Panc1 (cell line): ENCODE results near the gene ATP11A. TPM values are rescaled to one million over a fixed set of nuclear protein-coding genes. Genes with fewer than 3 reads are reported as not detected.

Source experiments
- ATAC-seq: fragments of 200-7000 bp; cut with Tn5 transposase; 2 replicates; pipeline ENCODE4 v1.9.1; 2020; ENCODE audit warnings: mild to moderate bottlenecking, moderate library complexity
- BruUV-seq: library from RNA; stranded (reverse); fragments of 400-500 nt; replicated peaks from 2 replicates; lab custom pipeline; 2021; lab: Mats Ljungman, UMichigan
- CTCF ChIA-PET: fragments of 300-600 bp; sonication (Branson Sonifier 250); formaldehyde crosslinking; loops from one replicate; lab custom pipeline; 2022; ENCODE audit warnings: antibody characterized with exemption; lab: Charles Lee
- POLR2A ChIA-PET: fragments of 300-600 bp; sonication (Branson Sonifier 250); formaldehyde crosslinking; loops from one replicate; lab custom pipeline; 2022; ENCODE audit warnings: antibody characterized with exemption; lab: Charles Lee
- DNase-seq: peaks from one replicate; pipeline ENCODE4 v3.0.0-alpha.2; 2010; ENCODE audit warnings: low read depth, low spot score
- H3K27ac ChIP-seq: 2 replicates; pipeline ENCODE4 v1.5.1; 2011; ENCODE audit warnings: mild to moderate bottlenecking, low read length, inconsistent platforms
- H3K27me3 ChIP-seq: fragments of 200-500 bp; sonication (Bioruptor generic); 2 replicates; pipeline ENCODE4 v1.6.0; 2014; ENCODE audit warnings: low read length, inconsistent platforms; ENCODE audit not compliant: control insufficient read depth, insufficient read depth
- H3K36me3 ChIP-seq: fragments of 200-500 bp; sonication (Bioruptor generic); 2 replicates; pipeline ENCODE4 v1.5.1; 2014; ENCODE audit warnings: inconsistent platforms, mild to moderate bottlenecking, low read length, moderate library complexity; ENCODE audit not compliant: control insufficient read depth, insufficient read depth
- H3K4me1 ChIP-seq: 2 replicates; pipeline ENCODE4 v1.5.1; 2011; ENCODE audit warnings: inconsistent platforms, mild to moderate bottlenecking, low read length, moderate library complexity; ENCODE audit not compliant: control insufficient read depth, insufficient read depth
- H3K4me3 ChIP-seq, 2 experiments: 2 replicates each; pipeline ENCODE4 v1.5.1; 2011 to 2012; ENCODE audit warnings: low read depth in 2 of 2, low read length in 2 of 2, mild to moderate bottlenecking in 2 of 2, inconsistent platforms in 1 of 2, moderate library complexity in 1 of 2
- H3K9me3 ChIP-seq: fragments of 200-500 bp; sonication (Bioruptor generic); 2 replicates; pipeline ENCODE4 v1.5.1; 2014; ENCODE audit warnings: low read depth, mild to moderate bottlenecking, inconsistent platforms, low read length, moderate library complexity; ENCODE audit not compliant: control insufficient read depth, insufficient read depth
- CTCF ChIP-seq: fragments of 450-650 bp; IDR thresholded peaks from 2 replicates; pipeline ENCODE4 v1.5.1; 2017; ENCODE audit warnings: mild to moderate bottlenecking
- POLR2AphosphoS5 ChIP-seq: IDR thresholded peaks from 2 replicates; pipeline ENCODE4 v1.6.1; 2012; ENCODE audit warnings: mild to moderate bottlenecking, low read depth, low read length, moderate library complexity
- REST ChIP-seq, 2 experiments: IDR thresholded peaks; 2 replicates each; pipeline ENCODE4 v1.6.1; 2011 to 2012; ENCODE audit warnings: low read depth in 2 of 2, control low read depth in 1 of 2, low read length in 1 of 2, mild to moderate bottlenecking in 1 of 2, moderate library complexity in 1 of 2; ENCODE audit not compliant: insufficient read depth in 1 of 2
- SIN3A ChIP-seq: IDR thresholded peaks from 2 replicates; pipeline ENCODE4 v1.6.1; 2012; ENCODE audit warnings: low read depth, mild to moderate bottlenecking, low read length, moderate library complexity, borderline replicate concordance; ENCODE audit not compliant: insufficient read depth
- TCF7L2 ChIP-seq: IDR thresholded peaks from 2 replicates; pipeline ENCODE4 v1.6.1; 2011; ENCODE audit warnings: mild to moderate bottlenecking, low read depth, low read length, inconsistent platforms
- in situ Hi-C: cut with HindIII; loops from 2 replicates; pipeline ENCODE4 v1.10.0; 2016; ENCODE audit warnings: low sequenced_read_pairs, low pct_unique_long_range_greater_than_20kb
- intact Hi-C: fragments of 100-400 bp; cut with micrococcal nuclease; formaldehyde crosslinking; loops from one replicate; pipeline ENCODE4 v1.10.0; 2022; ENCODE audit not compliant: unreplicated experiment
- total RNA-seq: library from RNA; stranded (reverse); gene quantifications from one replicate; pipeline ENCODE4 v1.2.1, GENCODE V29; 2021; ENCODE audit not compliant: unreplicated experiment

Gene ATP11A
- total RNA-seq, 1 experiment from 2014 or later = 85.8 TPM

- H3K4me1 ChIP-seq = no peaks in the 10 kb centered on the region
- no peak overlapping the region for H3K27ac ChIP-seq
- ChIA-PET CTCF (no interaction called here), POLR2A (no interaction called here)
- ATAC-seq (no peak), DNase-seq (no peak)
- TF ChIP-seq CTCF = no peak
- no peak for TF ChIP-seq REST (IDR thresholded peaks at IDR 0.05; ENCODE audit: insufficient read depth in 1 of 2, low read depth in 2 of 2, low read length in 1 of 2)
- TF ChIP-seq SIN3A = no peak
- no peak for TF ChIP-seq TCF7L2
- TF ChIP-seq POLR2AphosphoS5 = no peak
- in situ Hi-C loops (no loop called here), intact Hi-C loops (no loop called here)
- no peak overlapping the region for H3K4me3 ChIP-seq
- no peaks in the 10 kb centered on the region for H3K9me3 ChIP-seq
- no peaks in the 10 kb centered on the region for H3K27me3 ChIP-seq
- BruUV-seq = no TSS peak
- H3K36me3 ChIP-seq = peaks cover 2% of the 10 kb centered on the region; the same call in 1 of the 2 replicates
Observed at GRCh38 chr13:112819111-112819510, 129.3 kb downstream of the ATP11A start.

- no TSS peak for BruUV-seq
- DNase-seq (no peak), ATAC-seq (no peak)
- ChIA-PET CTCF (no interaction called here), POLR2A (no interaction called here)
- no peak overlapping the region for H3K27ac ChIP-seq
- no peaks in the 10 kb centered on the region for H3K4me1 ChIP-seq
- in situ Hi-C loops (no loop called here), intact Hi-C loops (no loop called here)
- H3K9me3 ChIP-seq = no peaks in the 10 kb centered on the region
- H3K27me3 ChIP-seq = no peaks in the 10 kb centered on the region
- peaks cover 2% of the 10 kb centered on the region; the same call in 1 of the 2 replicates for H3K36me3 ChIP-seq
- H3K4me3 ChIP-seq = no peak overlapping the region
- TF ChIP-seq SIN3A (no peak), POLR2AphosphoS5 (no peak), TCF7L2 (no peak), CTCF (no peak), REST (IDR thresholded peaks at IDR 0.05; ENCODE audit: insufficient read depth in 1 of 2, low read depth in 2 of 2, low read length in 1 of 2) (no peak)
Observed at GRCh38 chr13:112819816-112820215, 130.0 kb downstream of the ATP11A start.
